ENCODE measurements around the gene ANOS1.
"Not testable (repeated sequence)": the region's sequence is repeated elsewhere in the genome, so short reads cannot be mapped to it uniquely, and the experiment has no call there.

The ANOS1 gene

GRCh38 chrX:8591501-8591900 lies 140.4 kb downstream of the ANOS1 start:
- DNase-seq = no peak

DNA sequence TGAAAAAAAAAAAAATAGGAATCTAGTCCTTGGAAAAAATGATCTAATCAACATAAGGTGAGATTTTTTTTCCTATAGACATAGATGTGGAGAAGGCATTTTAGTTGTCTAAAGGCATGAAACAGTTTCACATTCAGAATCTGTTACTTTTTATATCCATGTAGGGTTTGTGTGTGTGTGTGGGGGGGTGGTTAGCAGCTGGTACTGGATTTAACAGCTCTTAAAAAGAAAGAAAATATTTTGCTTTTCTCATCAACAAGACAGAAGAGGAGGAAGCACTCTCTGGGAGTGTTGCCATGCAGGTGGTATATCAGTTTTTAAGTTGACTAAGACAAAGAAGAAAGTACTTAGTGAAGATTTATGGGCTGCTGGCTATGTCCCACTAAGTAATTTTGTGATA lies 145.0 kb downstream of the ANOS1 start:
- no peak for DNase-seq

- no peak for DNase-seq
These were observed 152.3 kb downstream of the ANOS1 start for GRCh38 chrX:8579602-8580001.

DNA sequence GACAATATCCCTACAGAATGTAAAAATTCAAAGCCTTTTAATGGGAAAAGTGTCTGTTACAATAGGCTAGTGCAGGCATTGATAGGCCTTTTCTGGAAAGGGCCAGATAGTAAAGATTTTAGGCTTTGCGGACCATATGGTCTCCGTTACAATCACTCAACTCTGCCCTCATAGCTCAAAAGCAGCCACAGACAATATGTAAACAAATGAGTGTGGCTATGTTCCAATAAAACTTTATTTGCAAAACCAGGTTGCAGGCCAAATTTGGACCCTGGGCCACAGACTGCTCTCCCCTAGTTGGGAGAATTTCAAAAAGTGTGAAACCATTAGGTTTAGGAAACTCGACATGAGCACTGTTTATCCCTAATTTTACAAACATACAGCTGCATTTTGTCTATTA lies 155.1 kb downstream of the ANOS1 start:
- no peak for DNase-seq

- DNase-seq = no peak
These were observed 166.2 kb downstream of the ANOS1 start for GRCh38 chrX:8565729-8566128.

DNA sequence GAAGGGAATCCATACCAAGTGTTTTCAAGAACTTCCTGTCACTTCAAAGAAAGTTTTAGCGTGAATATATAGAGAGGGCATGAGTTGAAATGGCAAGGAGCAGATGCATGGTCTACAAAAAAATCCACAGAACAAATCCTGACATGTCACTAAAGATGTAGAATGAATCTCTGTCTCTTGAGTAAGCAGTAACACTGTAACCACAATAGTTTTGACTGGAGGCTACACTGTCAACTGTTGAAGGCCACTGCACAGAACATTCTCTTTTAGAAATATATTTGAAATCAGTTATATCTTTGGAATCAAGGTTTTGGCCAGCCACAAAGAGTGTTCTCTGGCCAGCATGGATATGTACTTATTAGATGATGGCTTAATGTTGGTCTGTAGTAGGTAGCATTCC lies 183.5 kb downstream of the ANOS1 start:
- no peak for DNase-seq

- no peak for DNase-seq
These were observed 185.2 kb downstream of the ANOS1 start for GRCh38 chrX:8546715-8547114.

DNA sequence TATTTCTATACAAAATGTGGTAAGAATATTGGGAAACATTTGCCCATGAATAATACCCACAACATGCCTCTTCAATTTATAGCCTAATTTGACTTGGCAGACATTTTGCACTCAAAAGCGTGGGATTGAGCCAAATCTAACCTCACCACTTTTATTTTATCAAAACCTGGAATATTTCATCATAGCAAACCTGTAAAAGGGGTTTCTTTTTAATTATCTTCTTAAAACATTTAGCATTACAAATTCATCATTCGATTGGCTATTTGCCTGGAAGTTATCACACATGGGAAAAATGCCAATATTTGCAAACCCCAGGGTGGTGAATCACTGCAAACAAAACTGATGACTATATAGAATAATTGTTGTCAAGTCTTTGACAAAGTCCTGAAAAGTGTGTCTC lies 211.1 kb downstream of the ANOS1 start:
- DNase-seq = no peak

DNA sequence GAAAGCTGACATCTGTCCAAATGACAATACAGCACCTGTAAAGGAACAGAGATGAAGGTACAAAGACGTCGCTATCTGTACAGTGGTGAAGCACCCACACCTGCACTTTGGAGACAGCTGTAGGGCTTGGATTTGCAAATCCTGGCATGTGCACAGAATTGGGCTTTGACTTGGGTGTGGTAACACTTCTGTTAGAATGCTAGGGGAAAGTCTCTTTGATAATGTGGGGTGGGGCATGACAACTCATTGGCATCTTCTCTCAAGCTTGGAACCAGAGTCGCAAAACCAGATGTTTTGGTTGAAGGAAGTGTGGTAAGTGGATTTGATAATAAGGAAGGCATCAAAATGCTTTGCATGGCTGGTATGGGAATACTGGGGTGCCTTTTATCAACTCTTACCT lies 211.8 kb downstream of the ANOS1 start:
- no peak for DNase-seq

- DNase-seq = no peak
These were observed 227.5 kb downstream of the ANOS1 start for GRCh38 chrX:8504451-8504850.

DNA sequence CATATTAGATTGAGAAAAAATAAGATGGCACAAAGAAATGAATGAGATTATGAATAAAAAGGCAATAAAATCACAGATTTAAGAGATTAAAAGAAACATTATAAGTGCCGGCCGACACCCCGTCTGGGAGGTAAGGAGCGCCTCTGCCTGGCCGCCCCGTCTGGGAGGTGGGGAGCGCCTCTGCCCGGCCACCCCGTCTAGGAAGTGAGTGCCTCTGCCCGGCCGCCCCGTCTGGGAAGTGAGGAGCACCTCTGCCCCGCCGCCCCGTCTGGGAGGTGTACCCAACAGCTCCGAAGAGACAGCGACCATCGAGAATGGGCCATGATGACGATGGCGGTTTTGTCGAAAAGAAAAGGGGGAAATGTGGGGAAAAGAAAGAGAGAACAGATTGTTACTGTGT lies 229.8 kb downstream of the ANOS1 start:
- DNase-seq = not testable (repeated sequence)

DNA sequence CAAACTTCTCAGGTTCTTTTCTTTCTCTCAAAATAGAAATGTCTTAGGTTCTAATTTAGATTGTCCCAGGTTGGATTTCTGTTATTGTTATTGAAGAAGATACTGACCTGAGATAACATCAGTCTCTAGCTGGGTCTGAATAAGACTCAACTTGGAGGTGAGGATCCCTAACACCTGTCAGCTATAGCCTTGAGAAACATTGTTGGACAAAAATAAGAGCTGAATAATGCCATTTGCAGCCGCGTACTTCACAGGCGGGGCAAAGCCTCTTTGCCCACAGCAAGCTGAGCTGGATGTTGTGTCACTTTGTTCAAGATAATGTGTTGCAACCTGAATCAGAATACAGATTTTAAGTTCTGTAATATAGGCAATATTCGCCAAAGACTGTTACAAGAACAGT lies 231.7 kb downstream of the ANOS1 start:
- DNase-seq = no peak

GRCh38 chrX:8495036-8495435 lies 236.9 kb downstream of the ANOS1 start:
- not testable (repeated sequence) for DNase-seq

- no peak for DNase-seq
These were observed 247.5 kb downstream of the ANOS1 start for GRCh38 chrX:8484360-8484949.

Data from activated CD4-positive, alpha-beta T cell treated with anti-CD3 and anti-CD28 coated beads, Interleukin-2, amount 50 U/mL, for 48 hours (primary cell).